Measurements from ENCODE around the gene MID1. TPM values are rescaled to one million over a fixed set of nuclear protein-coding genes. Genes with fewer than 3 reads are reported as not detected.

MID1 gene
- total RNA-seq, 1 donor from 2014 or later = 32.8 TPM

- H3K27ac ChIP-seq = peak overlapping the region in 1 of 2 donors; percentile 44
- intact Hi-C loops (cut with DNase I) = loop anchor here (1.0 to 10.0 kb wide), 3 partner anchors 88 to 476 kb away; partner anchors contain the start of gene HCCS
These were observed 16.0 kb upstream of the MID1 start for GRCh38 chrX:10636337-10636736.

GRCh38 chrX:10634392-10635161, 14.2 kb upstream of the MID1 start:
- intact Hi-C loops (cut with DNase I) = loop anchor here (5.0 to 10.0 kb wide), 2 partner anchors 90 to 478 kb away; partner anchors contain the start of gene HCCS
- Histone ChIP-seq H3K36me3 (no peaks in the 10 kb centered on the region), H3K9me3 (no peaks in the 10 kb centered on the region), H3K27ac (peak overlapping the region; percentile 4 to 42), H3K27me3 (no peaks in the 10 kb centered on the region), H3K4me3 (no peak overlapping the region), H3K4me1 (peaks cover 0 to 2% of the 10 kb centered on the region in 2 donors)
- DNase-seq (ENCODE audit: low spot score in 2 of 2) = no peak
- TF ChIP-seq CTCF (IDR thresholded peaks at IDR 0.05) = no peak

More at GRCh38 chrX:10636337-10636736, 16.0 kb upstream of the MID1 start:
- Histone ChIP-seq H3K4me3 (peak overlapping the region in 1 of 2 donors; percentile 31), H3K27me3 (no peaks in the 10 kb centered on the region), H3K4me1 (peaks cover 0 to 2% of the 10 kb centered on the region in 2 donors), H3K36me3 (no peaks in the 10 kb centered on the region), H3K9me3 (no peaks in the 10 kb centered on the region)
- TF ChIP-seq CTCF (IDR thresholded peaks at IDR 0.05) = peak; percentile 15 to 47 (median 20)
- DNase-seq (ENCODE audit: low spot score in 2 of 2) = no peak

- no peaks in the 10 kb centered on the region for H3K36me3 ChIP-seq
- H3K9me3 ChIP-seq = no peaks in the 10 kb centered on the region
- intact Hi-C loops (cut with DNase I) = loop anchor here (10.0 kb wide), 1 partner anchor 91 kb away; no protein-coding TSS in a partner anchor
- no peaks in the 10 kb centered on the region for H3K27me3 ChIP-seq
- TF ChIP-seq CTCF (IDR thresholded peaks at IDR 0.05) = no peak
- DNase-seq (ENCODE audit: low spot score in 2 of 2) = peak; percentile 40 to 77
- H3K4me1 ChIP-seq = peaks cover 0 to 2% of the 10 kb centered on the region in 2 donors
- H3K4me3 ChIP-seq = no peak overlapping the region
- H3K27ac ChIP-seq = peak overlapping the region; percentile 4 to 55
These were observed 13.3 kb upstream of the MID1 start for GRCh38 chrX:10633722-10634121.

GRCh38 chrX:10631416-10632145, 11.2 kb upstream of the MID1 start:
- DNase-seq (ENCODE audit: low spot score in 2 of 2) = no peak
- H3K27me3 ChIP-seq = no peaks in the 10 kb centered on the region
- no peak overlapping the region for H3K4me3 ChIP-seq
- TF ChIP-seq CTCF (IDR thresholded peaks at IDR 0.05) = no peak
- intact Hi-C loops (cut with DNase I) = loop anchor here (10.0 kb wide), 1 partner anchor 93 kb away; no protein-coding TSS in a partner anchor
- no peak overlapping the region for H3K27ac ChIP-seq
- no peaks in the 10 kb centered on the region for H3K9me3 ChIP-seq
- H3K36me3 ChIP-seq = no peaks in the 10 kb centered on the region
- peaks cover 0 to 2% of the 10 kb centered on the region in 2 donors for H3K4me1 ChIP-seq

- no peak for TF ChIP-seq CTCF (IDR thresholded peaks at IDR 0.05)
- Histone ChIP-seq H3K4me1 (peaks cover 0 to 2% of the 10 kb centered on the region in 2 donors), H3K36me3 (no peaks in the 10 kb centered on the region), H3K27ac (no peak overlapping the region), H3K9me3 (no peaks in the 10 kb centered on the region), H3K4me3 (no peak overlapping the region), H3K27me3 (no peaks in the 10 kb centered on the region)
- intact Hi-C loops (cut with DNase I) = loop anchor here (10.0 kb wide), 1 partner anchor 94 kb away; no protein-coding TSS in a partner anchor
- DNase-seq (ENCODE audit: low spot score in 2 of 2) = no peak
These were observed 9.9 kb upstream of the MID1 start for GRCh38 chrX:10630320-10630719.

Measured in ascending aorta (tissue), 2 donors.